Measurements from ENCODE around the gene GOLGA6L9.
"Not testable (repeated sequence)": the region's sequence is repeated elsewhere in the genome, so short reads cannot be mapped to it uniquely, and the experiment has no call there.

GOLGA6L9 gene, protein sequence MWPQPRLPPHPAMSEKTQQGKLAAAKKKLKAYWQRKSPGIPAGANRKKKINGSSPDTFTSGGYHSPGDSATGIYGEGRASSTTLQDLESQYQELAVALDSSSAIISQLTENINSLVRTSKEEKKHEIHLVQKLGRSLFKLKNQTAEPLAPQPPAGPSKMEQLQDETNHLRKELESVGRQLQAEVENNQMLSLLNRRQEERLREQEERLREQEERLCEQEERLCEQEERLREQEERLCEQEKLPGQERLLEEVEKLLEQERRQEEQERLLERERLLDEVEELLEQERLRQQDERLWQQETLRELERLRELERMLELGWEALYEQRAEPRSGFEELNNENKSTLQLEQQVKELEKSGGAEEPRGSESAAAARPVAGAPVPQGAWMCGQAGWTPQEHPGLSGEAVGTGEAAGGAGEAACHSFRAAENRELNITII

DNA sequence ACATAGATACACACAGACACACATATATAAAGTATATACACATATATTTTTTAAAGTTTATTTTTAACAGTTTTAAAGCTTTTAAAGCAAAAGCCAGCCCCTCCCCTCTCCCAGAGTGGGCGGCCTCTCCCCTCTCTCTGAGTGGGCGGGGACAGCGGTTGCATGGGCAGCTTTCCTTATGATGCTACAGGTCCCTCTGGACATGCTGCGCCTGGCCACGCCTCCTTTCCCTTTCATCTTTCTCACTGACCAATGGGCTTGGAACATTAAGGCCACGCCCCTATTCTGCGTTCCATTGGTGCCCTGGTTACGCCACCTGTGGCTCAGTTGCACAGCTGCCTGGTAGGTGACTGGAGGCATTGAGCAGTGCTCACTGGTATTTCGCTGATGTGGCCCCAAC, at the start of gene GOLGA6L9:
GOLGA6L9 (plus strand) TSS at position 124 of the 400 bp plus-strand sequence; CDS start at position 388, 264 bp downstream.
- DNase-seq (ENCODE audit: low read depth): not testable (repeated sequence)

DNA sequence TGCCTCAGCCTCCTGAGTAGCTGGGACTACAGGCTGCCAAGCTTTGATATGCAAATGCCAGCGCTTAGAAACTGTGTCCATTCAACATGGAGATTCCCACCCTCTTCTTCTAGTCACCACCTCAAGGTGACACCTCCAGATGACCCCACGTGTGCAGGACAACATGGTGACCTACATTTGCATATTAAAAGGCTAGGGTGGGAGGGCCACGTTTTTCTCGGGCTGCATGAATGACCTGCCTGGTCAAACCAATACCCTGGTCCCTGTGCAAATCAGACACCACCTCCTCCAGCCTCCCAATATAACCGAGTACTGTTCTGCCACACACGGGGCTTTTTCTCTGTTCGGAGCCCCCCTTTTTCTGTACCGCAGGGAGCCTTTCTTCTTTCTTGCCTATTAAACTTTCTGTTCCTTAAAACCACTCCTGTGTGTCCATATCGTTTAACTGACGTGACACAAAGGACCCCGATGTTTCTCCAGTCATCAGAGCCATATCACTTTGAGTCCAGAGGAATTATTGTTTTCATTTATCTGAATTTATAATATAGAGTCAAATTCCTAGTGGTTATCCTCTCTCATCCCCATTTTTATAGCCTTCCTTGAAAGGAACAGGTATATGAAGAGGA, 48.2 kb upstream of the GOLGA6L9 start:
- DNase-seq (ENCODE audit: low read depth): not testable (repeated sequence)

DNA sequence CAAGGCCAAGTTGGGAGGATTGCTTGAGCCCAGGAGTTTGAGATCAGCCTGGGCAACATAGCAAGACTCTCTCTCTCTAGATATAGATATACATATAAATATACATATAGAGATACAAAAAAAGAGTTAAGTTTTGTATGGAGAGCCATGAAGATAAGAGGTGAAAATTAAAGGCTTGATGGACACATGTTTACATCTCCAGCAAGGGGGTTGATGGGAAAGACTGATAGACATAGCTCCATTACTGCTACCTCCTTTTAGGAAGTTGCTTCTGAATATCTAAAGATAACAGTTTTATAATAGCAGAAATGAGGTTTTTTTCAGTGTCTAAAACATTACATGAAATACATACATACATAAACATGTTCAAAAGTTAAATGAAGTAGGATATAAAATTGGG, 42.4 kb upstream of the GOLGA6L9 start:
- not testable (repeated sequence) for DNase-seq (ENCODE audit: low read depth)

DNA sequence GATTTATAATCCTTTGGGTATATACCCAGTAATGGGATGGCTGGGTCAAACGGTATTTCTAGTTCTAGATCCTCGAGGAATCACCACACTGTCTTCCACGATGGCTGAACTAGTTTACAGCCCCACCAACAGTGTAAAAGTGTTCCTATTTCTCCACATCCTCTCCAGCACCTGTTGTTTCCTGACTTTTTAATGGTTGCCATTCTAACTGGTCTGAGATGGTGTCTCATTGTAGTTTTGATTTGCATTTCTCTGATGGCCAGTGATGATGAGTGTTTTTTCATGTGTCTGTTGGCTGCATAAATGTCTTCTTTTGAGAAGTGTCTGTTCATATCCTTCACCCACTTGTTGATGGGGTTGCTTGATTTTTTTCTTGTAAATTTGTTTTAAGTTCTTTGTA, 39.5 kb upstream of the GOLGA6L9 start:
- DNase-seq (ENCODE audit: low read depth): not testable (repeated sequence)

DNA sequence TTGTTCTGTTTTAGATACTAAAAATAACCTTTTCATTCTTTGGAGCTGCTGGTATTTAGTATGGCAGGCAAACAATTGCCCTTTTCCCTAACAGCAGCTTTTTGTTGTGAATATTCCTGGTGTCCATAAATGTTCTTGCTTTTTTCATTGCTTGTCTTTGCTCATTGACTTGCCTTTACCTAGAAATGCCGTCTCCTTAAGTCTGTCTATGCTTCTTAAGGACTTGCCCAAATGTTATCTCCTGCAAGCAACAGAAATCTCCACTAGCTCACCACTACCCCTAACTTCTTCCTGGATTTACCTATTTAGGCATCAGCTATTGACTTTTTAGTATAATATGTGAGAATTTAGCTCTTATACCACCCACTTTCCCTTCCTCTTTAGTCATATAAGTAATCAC, 37.5 kb upstream of the GOLGA6L9 start:
- not testable (repeated sequence) for DNase-seq (ENCODE audit: low read depth)

DNA sequence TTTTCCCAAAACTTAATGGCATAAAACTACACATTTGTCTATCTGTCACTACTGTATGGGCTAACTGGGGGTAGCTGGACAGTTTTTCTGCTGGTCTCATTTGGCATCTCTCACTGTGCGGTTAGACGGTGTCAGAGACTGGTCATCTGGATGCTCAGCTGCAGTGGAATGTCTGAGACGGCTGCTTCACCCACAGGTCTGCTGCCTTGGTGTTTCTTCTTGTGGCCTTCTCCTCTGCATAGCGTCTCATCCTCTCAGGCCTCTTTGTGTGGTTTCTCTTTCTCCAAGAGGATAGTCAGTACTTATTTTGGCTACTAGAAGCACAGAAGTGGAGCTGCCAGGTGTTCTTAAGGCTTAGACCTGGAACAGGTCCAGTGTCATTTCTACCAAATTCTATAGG, 35.9 kb upstream of the GOLGA6L9 start:
- no peak for DNase-seq (ENCODE audit: low read depth)

DNA sequence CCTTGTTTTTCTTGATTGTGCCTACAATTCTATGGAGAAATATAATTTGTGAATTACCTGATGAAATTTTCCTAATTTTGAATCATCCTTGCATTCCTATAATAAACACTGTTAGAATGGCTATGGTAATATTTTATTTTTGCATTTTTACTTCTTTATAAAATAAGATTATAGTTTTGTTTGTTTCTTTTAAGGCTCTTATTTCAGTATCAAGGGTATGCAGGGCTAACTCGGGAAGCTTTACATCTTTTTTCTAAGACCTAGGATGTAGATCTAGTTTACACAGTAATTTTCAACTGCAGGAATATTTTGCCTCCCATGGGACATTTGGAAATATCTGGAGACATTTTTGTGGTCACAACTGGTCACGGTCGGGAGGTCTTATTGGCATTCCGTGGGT, 33.8 kb upstream of the GOLGA6L9 start:
- DNase-seq (ENCODE audit: low read depth): not testable (repeated sequence)

DNA sequence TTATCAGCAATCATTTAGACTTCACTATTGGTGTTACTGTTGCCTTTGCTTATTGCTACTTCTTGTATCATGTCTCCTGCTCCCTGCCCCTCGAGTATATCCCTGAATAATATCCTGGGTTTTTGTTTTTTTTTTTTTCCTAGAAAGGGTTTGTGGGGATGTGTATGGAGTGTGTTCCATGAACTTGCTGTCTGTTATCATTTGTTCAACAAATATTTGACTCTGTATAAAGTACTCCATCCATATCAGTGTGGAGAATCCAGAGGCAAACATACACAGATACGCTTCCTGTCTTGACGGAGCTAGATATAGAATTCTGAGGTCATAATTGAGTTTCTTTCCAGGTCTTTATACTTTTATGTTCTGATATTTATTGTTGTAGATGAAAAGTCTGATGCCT, 31.8 kb upstream of the GOLGA6L9 start:
- no peak for DNase-seq (ENCODE audit: low read depth)

DNA sequence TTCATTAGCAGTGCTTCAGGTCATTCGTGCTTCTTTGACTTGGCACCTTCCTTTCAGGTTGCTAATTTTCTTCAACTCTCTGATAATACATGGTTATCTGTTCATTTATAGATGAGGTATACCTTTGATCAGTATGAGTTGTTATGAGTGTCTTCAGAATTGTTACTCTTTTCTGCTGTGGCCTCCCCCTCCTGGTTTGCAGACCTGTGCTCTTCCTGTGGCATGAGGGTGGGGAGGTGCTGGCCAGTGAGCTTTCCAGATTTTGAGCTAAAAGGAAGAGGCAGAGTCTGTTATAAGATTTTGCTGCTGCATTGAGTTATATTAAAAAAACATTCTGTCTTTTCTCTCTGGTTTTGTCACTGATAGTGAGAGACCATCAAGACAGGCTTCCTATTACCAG, 30.8 kb upstream of the GOLGA6L9 start:
- no peak for DNase-seq (ENCODE audit: low read depth)

DNA sequence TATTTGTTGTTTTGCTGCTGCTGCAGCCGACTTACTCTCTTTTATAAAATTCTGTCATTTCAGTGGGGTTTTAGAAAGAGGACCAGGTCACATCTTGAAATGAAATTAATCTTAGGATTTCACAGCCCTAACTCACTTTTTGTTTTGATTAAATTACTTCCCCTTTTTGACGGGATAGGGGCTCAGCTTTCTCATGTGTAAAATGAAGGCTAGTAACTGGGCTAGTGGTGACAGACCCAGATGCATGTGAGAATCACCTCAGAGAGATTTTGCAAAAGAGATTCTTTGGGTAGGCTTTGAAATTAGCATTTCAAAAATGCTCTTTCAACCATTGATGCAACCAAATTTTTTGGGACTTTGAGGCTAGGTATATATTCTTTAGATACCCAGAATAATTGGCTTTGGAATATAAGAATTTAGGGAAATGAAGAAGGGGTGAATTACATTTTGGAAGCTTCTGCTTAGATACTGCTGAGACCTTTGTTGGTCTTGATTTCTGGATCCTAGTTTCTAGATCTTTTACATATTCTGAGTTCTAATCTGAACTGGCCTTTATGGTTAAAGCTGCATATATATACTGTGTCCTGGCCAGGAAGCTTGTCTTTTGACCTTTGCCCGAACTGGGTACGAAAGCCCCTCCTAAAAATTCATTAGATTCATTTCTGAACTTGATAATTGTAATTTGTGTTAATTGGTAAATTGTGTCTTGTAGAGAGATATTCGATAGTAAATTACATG, 30.1 kb upstream of the GOLGA6L9 start:
- not testable (repeated sequence) for DNase-seq (ENCODE audit: low read depth)

DNA sequence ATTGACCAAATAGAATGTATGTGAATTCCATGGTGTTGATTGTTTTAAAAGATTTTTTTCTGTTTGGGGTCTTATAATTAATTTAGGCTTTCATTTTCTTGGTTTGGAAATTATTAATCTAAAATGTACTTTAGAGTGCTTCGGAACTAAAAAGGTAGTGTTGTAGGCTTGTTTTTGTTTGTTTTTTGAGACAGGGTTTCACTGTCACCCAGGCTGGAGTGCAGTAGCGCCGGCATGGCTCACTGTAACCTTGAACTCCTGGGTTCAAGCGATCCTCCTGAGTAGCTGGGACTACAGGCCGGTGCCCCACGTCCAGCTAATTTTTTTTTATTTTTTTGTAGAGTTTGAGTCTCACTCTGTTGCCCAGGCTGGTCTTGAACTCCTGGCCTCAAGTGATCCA, 27.7 kb upstream of the GOLGA6L9 start:
- not testable (repeated sequence) for DNase-seq (ENCODE audit: low read depth)

DNA sequence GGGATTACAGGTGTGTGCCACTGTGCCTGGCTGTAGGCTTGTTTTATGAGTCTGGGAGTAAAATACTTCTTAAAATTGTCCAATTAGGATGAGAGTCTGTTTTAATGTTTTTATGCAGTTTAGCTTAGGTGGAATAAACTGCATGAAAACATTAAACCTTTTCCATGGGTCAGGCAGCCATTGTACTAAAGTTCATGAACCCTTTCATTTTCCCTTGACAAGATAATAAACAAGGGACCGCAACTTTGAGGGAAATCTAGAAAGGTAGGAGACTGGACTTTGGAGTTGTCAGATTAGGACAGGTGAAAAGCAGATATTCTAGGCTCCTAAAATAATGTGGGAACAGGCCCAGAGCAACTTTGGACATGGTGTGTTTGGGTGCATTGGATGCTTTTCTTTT, 27.3 kb upstream of the GOLGA6L9 start:
- not testable (repeated sequence) for DNase-seq (ENCODE audit: low read depth)

DNA sequence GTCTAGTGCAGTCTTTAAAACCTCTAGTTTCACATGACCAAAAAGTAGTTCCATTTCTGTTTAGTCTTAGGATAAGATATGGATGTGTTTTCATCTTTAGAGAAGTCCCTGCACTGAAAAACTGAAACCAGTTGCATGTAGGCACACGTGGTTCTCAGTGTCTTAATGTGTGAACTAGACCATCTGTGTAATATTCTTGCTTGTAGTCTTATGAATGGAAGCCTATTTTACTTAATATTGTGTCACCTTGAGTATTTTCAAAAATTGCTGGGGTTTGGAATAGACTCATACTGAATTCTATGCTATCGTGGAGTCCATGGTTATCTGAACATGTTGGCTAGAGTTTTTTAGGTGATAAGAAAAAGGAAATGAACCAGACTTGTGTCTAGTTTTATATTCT, 23.4 kb upstream of the GOLGA6L9 start:
- DNase-seq (ENCODE audit: low read depth): not testable (repeated sequence)

DNA sequence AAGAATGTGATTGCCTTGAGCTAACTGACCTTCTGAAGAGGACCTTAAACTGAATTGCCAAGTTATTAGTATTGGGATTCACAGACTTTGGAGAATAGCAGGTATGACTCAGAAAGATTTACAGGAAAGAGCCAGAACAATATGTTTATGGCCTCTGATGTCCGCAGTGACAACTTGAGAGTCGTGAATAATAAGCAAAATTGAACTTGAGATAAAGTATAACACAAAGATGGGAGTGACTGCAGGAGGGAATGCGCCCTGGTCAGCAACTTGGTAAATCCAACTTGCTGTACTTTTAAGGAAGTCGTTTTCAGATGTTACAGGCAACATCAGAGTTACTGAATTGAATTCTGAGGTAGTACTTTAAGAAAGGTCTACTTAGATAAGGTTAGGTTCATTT, 19.3 kb upstream of the GOLGA6L9 start:
- DNase-seq (ENCODE audit: low read depth): not testable (repeated sequence)

DNA sequence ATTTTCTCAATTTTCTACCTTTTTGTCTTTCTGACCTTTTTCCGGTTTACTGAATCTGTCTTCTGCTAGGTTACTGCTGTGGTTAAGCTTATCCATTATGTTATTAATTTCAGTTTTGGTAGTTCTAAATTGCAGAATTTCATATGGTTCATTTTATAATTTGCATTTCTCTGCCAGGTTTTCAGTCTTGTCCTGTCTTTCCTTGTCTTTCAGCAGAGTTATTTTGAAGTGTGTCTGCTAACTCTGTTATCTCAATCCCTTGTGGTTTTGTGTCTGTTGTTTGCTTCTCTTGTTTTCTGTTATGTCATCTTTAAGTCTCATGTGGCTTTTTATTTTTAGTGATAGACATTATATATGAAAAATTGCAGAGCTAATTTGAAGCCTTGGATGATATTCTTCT, 18.0 kb upstream of the GOLGA6L9 start:
- DNase-seq (ENCODE audit: low read depth): not testable (repeated sequence)

DNA sequence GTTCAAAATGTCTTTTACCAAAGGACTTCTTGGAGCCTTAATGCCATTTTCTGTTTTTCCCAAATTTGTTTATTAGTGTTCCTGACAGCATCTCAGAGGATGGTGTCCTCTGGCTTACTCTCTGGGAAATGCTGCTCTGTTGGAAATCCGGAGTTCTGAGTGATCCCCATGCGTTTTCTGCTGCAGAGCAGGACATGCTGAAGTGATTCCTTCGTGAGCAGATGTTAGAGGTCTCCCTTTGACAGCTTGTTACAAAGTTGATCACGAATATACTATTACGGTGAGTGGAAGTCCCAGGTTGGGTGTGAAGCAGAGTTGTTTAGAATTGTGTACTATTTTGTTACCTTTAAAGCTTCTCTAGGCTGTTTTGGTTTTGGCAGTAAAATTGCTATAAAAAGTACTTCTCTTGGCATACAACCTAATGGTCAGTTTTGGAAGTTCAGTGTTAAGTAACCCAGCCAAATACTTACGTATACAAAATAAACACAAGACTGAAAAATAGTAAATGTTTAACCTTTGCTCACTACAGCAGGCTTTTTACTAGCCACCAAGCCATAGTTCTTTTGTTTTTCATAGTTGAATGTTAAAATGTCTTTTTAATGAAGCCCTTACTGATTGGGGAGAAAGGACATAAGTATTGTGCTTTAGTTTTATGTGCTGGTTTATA, 15.0 kb upstream of the GOLGA6L9 start:
- DNase-seq (ENCODE audit: low read depth): not testable (repeated sequence)

DNA sequence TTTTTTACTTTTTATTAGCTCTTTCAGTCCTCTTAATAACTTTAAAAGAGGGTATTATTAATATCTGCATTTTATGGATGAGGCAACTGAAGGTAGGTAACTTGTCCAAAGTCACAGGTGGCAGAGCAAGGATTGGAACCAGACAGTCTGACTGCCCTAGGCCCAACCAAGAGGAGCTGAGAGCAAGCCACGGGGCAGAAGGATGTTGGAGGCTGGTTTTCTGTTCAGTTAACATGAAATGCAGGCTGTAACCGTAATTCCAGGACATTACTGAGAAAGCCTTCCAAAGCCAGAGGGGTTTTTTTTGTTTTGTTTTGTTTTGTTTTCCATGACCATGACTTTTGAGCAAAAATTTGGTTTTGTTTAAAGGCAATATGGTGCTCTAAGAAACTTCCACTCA, 9.1 kb upstream of the GOLGA6L9 start:
- not testable (repeated sequence) for DNase-seq (ENCODE audit: low read depth)

DNA sequence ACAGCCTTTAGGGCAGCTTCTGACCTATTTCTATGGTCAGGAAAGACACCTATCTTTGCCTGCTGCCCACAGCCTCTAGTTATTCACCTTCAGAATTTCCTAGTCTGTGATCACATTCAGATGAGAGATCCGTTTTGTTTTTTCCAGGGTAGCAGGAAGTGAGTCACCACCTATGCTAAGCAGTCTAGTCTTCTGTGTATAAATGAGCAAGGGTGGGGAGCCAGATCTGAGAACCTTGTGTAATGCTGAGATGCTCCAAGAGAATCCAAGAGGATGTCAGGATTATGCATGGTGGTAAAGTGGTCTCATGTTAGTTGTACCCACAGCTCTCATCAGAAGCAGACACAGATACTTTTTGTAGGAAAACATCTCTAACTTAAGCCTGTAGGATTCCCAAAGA, 8.7 kb upstream of the GOLGA6L9 start:
- not testable (repeated sequence) for DNase-seq (ENCODE audit: low read depth)

DNA sequence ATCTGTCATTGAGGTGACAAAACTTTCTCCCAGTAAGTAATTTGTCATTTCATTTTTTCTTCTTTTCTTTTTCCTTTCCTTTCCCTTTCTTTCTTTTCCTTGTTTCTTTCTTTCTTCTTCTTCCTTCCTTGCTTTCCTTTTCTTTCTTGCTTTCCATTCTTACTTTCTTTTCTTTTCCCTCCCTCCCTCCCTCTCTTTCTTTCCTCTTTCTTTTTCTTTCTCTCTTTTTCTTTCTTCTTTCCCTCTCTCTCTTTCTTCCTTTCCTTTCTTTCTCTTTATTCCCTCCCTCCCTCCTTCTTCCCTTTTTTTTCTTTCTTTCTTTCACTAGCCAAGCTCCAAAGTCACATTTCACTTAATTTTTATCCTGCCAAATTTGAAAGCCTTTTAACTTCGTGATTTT, 2.5 kb upstream of the GOLGA6L9 start:
- DNase-seq (ENCODE audit: low read depth): not testable (repeated sequence)

DNA sequence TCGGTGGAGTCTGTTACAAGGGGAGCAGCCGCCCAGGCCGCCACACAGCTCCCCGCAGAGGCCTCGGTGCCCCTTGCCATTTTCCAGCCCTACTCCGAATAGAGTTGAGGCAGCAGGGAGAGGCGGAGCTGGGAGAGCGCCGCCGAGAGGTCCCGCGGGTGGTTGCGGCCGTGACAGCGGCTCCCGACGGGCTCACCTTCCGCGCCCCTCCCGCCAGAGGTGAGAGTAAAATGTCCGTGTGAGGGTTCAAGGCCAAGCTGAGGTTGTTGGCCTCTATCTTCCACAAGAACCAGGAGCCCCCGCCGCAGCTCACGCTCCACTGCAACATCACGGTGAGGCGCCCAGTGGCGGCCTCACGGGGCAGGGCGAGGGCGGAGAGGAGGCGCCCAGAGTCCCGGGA, 15.8 kb downstream of the GOLGA6L9 start:
- DNase-seq (ENCODE audit: low read depth): peak; percentile 12

DNA sequence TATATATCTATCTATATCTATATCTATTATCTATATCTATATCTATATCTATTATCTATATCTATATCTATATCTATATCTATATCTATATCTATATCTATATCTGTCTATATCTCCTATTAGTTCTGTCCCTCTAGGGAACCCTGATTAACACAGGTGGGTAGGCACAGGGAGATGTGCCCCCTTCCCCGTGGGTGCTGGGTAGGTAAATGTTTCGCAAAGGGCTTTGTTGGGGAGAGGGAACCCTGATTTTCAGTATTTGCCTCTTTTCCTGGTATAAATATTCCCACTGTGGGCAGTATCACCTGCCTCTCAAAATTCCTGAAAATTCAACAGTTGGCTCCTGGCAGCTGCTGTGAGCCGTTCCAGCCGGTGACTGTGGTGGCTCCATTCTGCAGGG, 27.7 kb downstream of the GOLGA6L9 start:
- DNase-seq (ENCODE audit: low read depth): not testable (repeated sequence)

DNA sequence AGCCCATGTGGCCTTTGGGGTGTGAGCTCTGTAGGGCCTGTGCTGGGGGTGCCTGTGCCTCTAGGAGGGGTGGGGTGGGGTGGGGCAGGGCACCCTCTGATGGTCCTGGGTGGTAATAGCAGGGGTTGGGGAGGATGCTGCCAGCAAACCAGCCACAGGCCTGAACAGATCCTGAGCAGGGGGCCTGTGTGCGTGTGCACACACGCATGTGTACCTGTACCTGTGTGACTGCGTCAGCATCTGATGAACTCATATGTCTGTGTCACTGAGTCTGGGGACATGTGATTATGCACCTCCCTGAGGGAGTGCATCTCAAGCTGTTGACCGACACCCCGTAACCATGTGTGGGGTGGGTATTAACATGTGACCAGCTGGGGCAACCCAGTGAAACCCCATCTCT, 36.0 kb downstream of the GOLGA6L9 start:
- DNase-seq (ENCODE audit: low read depth): not testable (repeated sequence)
